GM19395 (cell line): ENCODE measurements around the gene FZD7.

Experiments
- ATAC-seq: cut with Tn5 transposase; IDR thresholded peaks from one replicate; pipeline ENCODE4 v1.9.1; 2021; ENCODE audit warnings: mild to moderate bottlenecking, moderate library complexity; ENCODE audit not compliant: unreplicated experiment

The FZD7 gene

DNA sequence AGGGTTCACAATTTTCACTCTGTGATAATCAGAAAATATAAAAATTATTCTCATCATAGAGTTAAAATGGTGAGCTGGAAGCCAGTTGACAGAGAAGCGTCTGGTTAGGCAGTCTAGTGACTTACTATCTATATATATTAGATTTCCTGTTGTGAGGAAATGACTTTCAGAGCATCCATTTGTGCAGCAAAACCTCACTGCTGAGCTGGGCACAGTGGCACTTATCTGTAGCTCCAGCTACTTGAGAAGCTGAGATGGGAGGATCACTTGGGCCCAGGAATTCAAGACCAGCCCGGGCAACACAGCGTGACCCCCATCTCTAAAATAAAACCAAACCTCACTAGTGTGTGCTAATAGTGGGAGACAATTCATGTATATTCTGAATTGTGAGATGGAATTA, 32.2 kb downstream of the FZD7 start:
- ATAC-seq: no peak

DNA sequence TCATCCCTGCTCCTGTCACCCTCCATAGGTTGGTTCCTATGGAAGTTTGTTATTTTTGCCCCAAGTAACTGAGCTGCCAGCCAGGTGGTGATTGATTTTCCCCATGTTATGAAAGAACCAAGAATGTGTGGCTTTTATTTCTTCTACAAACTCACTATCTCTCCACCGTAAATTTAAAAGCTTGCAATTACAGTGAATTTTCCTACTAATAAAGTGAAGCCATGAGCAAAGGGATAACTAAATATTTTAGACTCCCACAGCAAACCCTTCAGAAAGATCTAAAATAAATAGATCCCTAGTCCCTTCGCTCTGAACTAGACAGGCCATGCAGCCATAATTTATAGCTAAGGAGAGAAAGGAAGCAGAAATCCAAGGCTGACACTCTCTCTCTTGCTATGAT, 33.2 kb downstream of the FZD7 start:
- ATAC-seq: no peak

- ATAC-seq: no peak
Observed at GRCh38 chr2:202067589-202067988, 33.9 kb downstream of the FZD7 start.

- no peak for ATAC-seq
Observed at GRCh38 chr2:202069170-202070067, 35.8 kb downstream of the FZD7 start.

DNA sequence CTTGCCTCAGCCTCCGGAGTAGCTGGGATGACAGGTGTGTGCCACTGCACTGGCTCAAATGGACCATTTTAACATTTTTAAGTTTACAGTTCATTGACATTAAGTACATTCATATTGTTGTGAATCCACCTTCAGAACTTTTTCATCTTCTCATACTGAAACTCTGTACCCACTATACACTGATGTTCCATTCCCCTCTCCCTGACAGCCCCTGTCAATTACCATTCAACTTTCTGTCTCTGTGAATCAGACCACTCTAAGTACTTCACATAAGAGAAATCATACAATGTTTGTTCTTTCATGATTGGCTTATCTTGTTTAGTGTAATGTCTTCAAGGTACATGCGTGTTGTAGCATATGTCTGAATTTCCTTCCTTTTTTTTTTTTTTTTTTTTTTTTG, 37.5 kb downstream of the FZD7 start:
- ATAC-seq: no peak

DNA sequence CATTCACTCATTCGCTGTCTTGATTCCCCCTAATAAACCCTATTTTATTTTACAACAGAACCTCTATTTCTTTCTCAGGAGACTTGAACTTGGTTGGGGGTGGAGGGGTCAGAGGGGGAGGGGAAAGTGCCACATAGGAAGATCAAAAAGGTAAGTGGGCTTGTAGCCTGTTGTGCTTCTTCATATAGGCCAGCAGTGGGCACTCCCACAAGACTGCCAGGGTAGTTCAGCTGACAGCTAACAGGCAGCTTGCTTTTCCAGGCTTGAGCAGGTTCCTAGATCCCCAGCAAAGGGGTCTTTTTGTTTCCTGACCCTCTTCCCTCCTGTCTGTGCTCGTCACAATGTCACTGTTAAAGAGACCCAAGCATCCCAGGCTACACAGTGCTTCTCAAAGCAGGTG, 38.6 kb downstream of the FZD7 start:
- ATAC-seq: no peak

DNA sequence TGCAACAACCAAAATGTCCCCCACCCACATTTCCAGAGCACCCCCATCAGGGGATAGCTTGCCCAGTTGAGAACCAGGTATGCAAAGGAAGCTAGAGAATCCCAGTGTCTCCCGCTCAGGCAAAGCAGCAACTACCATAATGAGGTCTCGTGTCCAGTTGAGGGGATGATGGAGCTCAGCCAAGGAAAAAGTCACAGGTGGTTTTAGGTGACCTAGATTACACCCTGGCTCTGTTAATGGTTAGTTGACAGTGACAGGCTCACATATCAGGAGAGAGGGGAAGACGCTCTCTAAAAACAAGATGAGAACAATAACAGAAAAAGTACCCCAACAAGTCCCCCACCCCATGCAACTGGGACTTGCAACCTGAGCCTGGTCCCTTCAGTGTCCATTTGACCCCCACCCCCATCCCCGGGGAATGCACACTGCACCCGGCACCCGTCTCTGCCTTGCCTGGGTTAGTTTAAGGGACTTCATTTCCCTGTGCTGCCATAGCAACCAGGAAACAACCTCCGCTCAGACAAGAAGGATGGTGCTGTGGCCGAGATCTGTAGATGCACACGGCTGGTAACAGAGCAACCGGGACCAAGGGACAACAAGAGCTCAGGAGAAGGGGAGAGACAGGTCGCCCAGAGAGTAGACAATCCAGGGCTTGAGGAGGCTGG, 39.2 kb downstream of the FZD7 start, which contains the start of gene KIAA2012:
KIAA2012 (plus strand) TSS at position 519 of the 665 bp plus-strand sequence. CDS start 373 bp downstream, outside the sequence.
- ATAC-seq: no peak

DNA sequence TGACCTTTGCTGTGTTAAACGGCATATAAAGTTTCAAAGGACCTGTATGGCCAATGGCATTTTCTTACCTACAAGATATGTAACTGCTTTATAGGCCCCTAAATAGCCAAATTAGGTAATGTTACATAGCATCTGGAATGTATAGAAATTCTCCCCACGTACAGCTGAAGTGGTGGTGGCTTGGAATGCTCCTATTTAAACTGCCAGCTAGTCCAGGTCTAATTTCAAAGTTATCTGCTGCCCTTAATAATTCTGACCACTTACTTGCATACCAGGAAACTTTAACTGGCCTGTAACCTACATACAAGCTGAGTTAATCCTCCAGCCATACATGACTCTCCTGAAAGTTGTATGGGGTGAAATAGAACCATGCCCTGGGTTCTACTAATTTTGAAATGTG, 40.7 kb downstream of the FZD7 start:
- no peak for ATAC-seq

DNA sequence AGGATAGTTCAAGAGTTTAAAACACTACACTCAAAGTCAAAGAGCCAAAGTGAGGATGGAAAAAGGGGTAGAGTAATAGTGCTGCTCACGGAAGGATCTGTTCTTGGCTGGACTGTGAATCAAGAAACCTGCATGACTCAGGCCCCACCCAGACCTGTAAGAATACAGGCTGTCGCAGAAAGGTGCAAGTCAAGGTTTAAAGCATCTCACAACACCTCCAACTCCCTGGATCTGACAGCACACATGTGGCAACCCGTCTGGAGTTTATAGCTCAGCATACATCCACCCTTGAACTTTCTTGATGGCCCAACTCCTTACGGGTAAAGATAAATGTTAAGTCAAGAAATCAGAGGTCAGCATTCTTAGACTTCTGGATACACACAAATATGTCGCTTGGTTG, 45.7 kb downstream of the FZD7 start:
- no peak for ATAC-seq

DNA sequence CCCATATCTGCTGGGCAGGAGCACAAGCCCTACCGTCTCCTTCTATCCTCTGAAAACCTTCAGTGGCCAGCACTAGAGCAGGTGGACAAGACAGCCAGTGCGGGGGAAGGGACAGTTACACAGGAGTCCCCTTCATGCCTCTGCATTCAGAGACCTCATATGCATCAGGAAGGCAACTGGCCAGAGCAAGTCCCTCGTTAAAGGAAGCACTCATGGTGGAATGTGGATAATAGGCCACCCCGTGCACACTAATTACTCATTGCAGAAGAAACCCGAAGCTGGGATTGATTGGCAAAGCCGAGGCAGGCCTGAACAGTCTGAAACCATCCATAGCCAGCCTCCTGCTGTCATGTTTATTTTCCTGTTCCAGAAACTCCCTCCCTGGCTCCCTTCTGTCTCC, 50.6 kb downstream of the FZD7 start:
- ATAC-seq: no peak
